T-helper 17 cell (primary cell): ENCODE results near the gene BCL11B. TPM values are rescaled to one million over a fixed set of nuclear protein-coding genes. Genes with fewer than 3 reads are reported as not detected.

Experiments used
- ATAC-seq: fragments of 150-1000 bp; cut with Tn5 transposase; 2 replicates; pipeline ENCODE4 v1.10.0; 2021; ENCODE audit warnings: mild to moderate bottlenecking, moderate library complexity
- DNase-seq, 3 donors: peaks; one replicate each; pipeline versions ENCODE4 v3.0.0 to v3.0.0-alpha.2; 2020 to 2021
- H3K9me3 ChIP-seq: one replicate; pipeline ENCODE4 v1.7.0; 2013; ENCODE audit warnings: low read length, mild to moderate bottlenecking; ENCODE audit not compliant: control insufficient read depth, poor library complexity, severe bottlenecking
- H3K27ac Mint-ChIP-seq: one replicate; pipeline ENCODE4 v1.8.0; 2022; ENCODE audit warnings: mild to moderate bottlenecking, moderate library complexity, mixed read lengths
- H3K27me3 Mint-ChIP-seq: one replicate; pipeline ENCODE4 v1.8.0; 2022; ENCODE audit warnings: mixed read lengths
- H3K36me3 Mint-ChIP-seq: one replicate; pipeline ENCODE4 v1.8.0; 2022; ENCODE audit warnings: low read depth, mixed read lengths
- H3K4me1 Mint-ChIP-seq: one replicate; pipeline ENCODE4 v1.8.0; 2022; ENCODE audit warnings: mild to moderate bottlenecking, mixed read lengths
- H3K4me3 Mint-ChIP-seq: one replicate; pipeline ENCODE4 v1.8.0; 2022; ENCODE audit warnings: mild to moderate bottlenecking, moderate library complexity, mixed read lengths
- total RNA-seq, 4 donors: library from RNA in 2 of 4; stranded (reverse) in 2 of 4; gene quantifications; one replicate each; pipeline ENCODE4 v1.2.3 and lab custom pipeline; 2022 to 2026

Gene BCL11B
- total RNA-seq, 2 donors from 2014 or later: 167 to 174 TPM

GRCh38 chr14:99268810-99269707 is 2.9 kb downstream of the BCL11B start:
- Mint-ChIP-seq H3K4me1 (peaks cover 57% of the 10 kb centered on the region), H3K36me3 (peaks cover 24% of the 10 kb centered on the region), H3K27ac (peak overlapping the region; percentile 100), H3K27me3 (no peaks in the 10 kb centered on the region), H3K4me3 (peak overlapping the region; percentile 99)
- ATAC-seq (no peak), DNase-seq (no peak)
- no peaks in the 10 kb centered on the region for H3K9me3 ChIP-seq

GRCh38 chr14:99267837-99268781 is 3.9 kb downstream of the BCL11B start:
- Mint-ChIP-seq H3K36me3 (peaks cover 28% of the 10 kb centered on the region), H3K27me3 (no peaks in the 10 kb centered on the region), H3K27ac (peak overlapping the region; percentile 100), H3K4me1 (peaks cover 64% of the 10 kb centered on the region), H3K4me3 (peak overlapping the region; percentile 99)
- no peaks in the 10 kb centered on the region for H3K9me3 ChIP-seq
- DNase-seq (no peak), ATAC-seq (no peak)

GRCh38 chr14:99267381-99267780 is 4.6 kb downstream of the BCL11B start:
- peak overlapping the region; percentile 99 for H3K4me3 Mint-ChIP-seq
- H3K27me3 Mint-ChIP-seq: no peaks in the 10 kb centered on the region
- peaks cover 33% of the 10 kb centered on the region for H3K36me3 Mint-ChIP-seq
- no peak for DNase-seq
- H3K4me1 Mint-ChIP-seq: peaks cover 66% of the 10 kb centered on the region
- no peak for ATAC-seq
- H3K27ac Mint-ChIP-seq: peak overlapping the region; percentile 100
- no peaks in the 10 kb centered on the region for H3K9me3 ChIP-seq

GRCh38 chr14:99266181-99267178 is 5.5 kb downstream of the BCL11B start:
- ATAC-seq (peak; percentile 38), DNase-seq (peak; percentile 76 to 89 (median 81))
- Mint-ChIP-seq H3K4me1 (peaks cover 68% of the 10 kb centered on the region), H3K36me3 (peaks cover 34% of the 10 kb centered on the region), H3K4me3 (peak overlapping the region; percentile 99), H3K27ac (peak overlapping the region; percentile 100), H3K27me3 (no peaks in the 10 kb centered on the region)
- H3K9me3 ChIP-seq: no peaks in the 10 kb centered on the region

GRCh38 chr14:99265571-99265970 is 6.4 kb downstream of the BCL11B start:
- Mint-ChIP-seq H3K27me3 (no peaks in the 10 kb centered on the region), H3K36me3 (peaks cover 32% of the 10 kb centered on the region), H3K4me3 (peak overlapping the region; percentile 99), H3K27ac (peak overlapping the region; percentile 100), H3K4me1 (peaks cover 74% of the 10 kb centered on the region)
- no peak for DNase-seq
- no peaks in the 10 kb centered on the region for H3K9me3 ChIP-seq
- peak; percentile 24 for ATAC-seq

- no peaks in the 10 kb centered on the region for H3K9me3 ChIP-seq
- Mint-ChIP-seq H3K36me3 (peaks cover 28% of the 10 kb centered on the region), H3K4me1 (peaks cover 78% of the 10 kb centered on the region), H3K27ac (peak overlapping the region; percentile 100), H3K4me3 (peak overlapping the region; percentile 99), H3K27me3 (no peaks in the 10 kb centered on the region)
- DNase-seq: no peak
- ATAC-seq: no peak
These were observed 7.1 kb downstream of the BCL11B start for GRCh38 chr14:99264691-99265450.

- Mint-ChIP-seq H3K4me1 (peaks cover 84% of the 10 kb centered on the region), H3K27me3 (no peaks in the 10 kb centered on the region), H3K27ac (peak overlapping the region; percentile 100), H3K4me3 (peak overlapping the region; percentile 97), H3K36me3 (peaks cover 29% of the 10 kb centered on the region)
- DNase-seq (no peak), ATAC-seq (no peak)
- H3K9me3 ChIP-seq: no peaks in the 10 kb centered on the region
These were observed 8.2 kb downstream of the BCL11B start for GRCh38 chr14:99263564-99264330.

- Mint-ChIP-seq H3K36me3 (peaks cover 25% of the 10 kb centered on the region), H3K4me1 (peaks cover 86% of the 10 kb centered on the region), H3K4me3 (peak overlapping the region; percentile 97), H3K27ac (peak overlapping the region; percentile 100), H3K27me3 (no peaks in the 10 kb centered on the region)
- H3K9me3 ChIP-seq: no peaks in the 10 kb centered on the region
- no peak for DNase-seq
- no peak for ATAC-seq
These were observed 9.0 kb downstream of the BCL11B start for GRCh38 chr14:99262977-99263448.

GRCh38 chr14:99261912-99262787 is 9.8 kb downstream of the BCL11B start:
- no peaks in the 10 kb centered on the region for H3K27me3 Mint-ChIP-seq
- DNase-seq (peak; percentile 55 to 76 (median 66)), ATAC-seq (peak; percentile 71)
- no peaks in the 10 kb centered on the region for H3K9me3 ChIP-seq
- peak overlapping the region; percentile 97 for H3K4me3 Mint-ChIP-seq
- H3K4me1 Mint-ChIP-seq: peaks cover 86% of the 10 kb centered on the region
- peak overlapping the region; percentile 100 for H3K27ac Mint-ChIP-seq
- H3K36me3 Mint-ChIP-seq: peaks cover 23% of the 10 kb centered on the region
